T-helper 2 cell treated with Interferon-gamma antibody and Interleukin-4, amounts not matched to agents 5 μg/mL and 100 μg/mL, for 36 hours (primary cell): Measurements from ENCODE around the gene PDIK1L.
"Not testable (repeated sequence)": the region's sequence is repeated elsewhere in the genome, so short reads cannot be mapped to it uniquely, and the experiment has no call there.

Source experiments
- DNase-seq: peaks from one replicate; pipeline ENCODE4 v3.0.0; 2021; ENCODE audit warnings: low spot score
- H3K27ac Mint-ChIP-seq: one replicate; pipeline ENCODE4 v1.8.0; 2021; ENCODE audit warnings: mild to moderate bottlenecking, mixed read lengths
- H3K27me3 Mint-ChIP-seq: one replicate; pipeline ENCODE4 v1.8.0; 2021; ENCODE audit warnings: low read depth, mixed read lengths
- H3K36me3 Mint-ChIP-seq: one replicate; pipeline ENCODE4 v1.8.0; 2021; ENCODE audit warnings: low read depth, mixed read lengths
- H3K4me1 Mint-ChIP-seq: one replicate; pipeline ENCODE4 v1.8.0; 2021; ENCODE audit warnings: low read depth, mixed read lengths
- H3K4me3 Mint-ChIP-seq: one replicate; pipeline ENCODE4 v1.8.0; 2022; ENCODE audit warnings: mild to moderate bottlenecking, moderate library complexity, mixed read lengths
- H3K9me3 Mint-ChIP-seq: one replicate; pipeline ENCODE4 v1.8.0; 2021; ENCODE audit warnings: mixed read lengths

Gene PDIK1L

DNA sequence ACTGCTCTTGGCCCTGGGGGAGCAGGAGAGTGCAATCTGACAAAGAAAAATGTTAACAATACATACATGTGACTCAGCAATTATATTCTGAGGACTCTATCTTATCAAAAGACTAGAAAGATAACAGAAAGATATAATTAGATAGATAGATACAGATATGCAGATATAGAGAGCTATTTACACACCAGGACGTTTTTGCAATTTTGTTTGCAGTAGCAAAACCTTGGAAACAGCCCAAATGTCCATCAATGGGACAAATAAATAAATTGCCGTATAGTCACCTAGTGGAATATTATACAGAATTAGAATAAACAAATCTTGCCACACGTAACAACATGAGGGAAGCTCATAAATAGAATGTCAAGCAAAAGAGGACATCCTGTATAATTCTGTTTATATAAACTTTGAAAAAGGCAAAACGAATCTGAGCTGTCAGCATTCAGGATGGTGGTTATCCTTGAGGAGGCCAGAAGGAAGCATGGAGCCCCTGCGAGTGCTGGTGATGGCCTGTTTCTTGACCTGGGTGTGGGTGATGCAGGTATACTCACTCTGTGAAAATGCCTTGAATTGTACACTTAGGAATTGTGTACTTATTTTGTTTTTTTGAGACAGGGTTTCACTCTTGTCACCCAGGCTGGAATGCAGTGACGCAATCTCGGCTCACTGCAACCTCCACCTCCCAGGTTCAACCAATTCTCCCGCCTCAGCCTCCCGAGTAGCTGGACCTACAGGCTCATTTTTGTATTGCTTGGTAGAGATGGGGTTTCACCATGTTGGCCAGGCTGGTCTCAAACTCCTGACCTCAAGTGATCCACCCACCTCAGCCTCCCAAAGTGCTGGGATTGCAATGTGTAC is 31.4 kb upstream of the PDIK1L start:
- H3K4me1 Mint-ChIP-seq: peaks cover 13% of the 10 kb centered on the region
- no peak for DNase-seq
- peaks cover 45% of the 10 kb centered on the region for H3K27me3 Mint-ChIP-seq
- H3K9me3 Mint-ChIP-seq: no peaks in the 10 kb centered on the region
- no peak overlapping the region for H3K4me3 Mint-ChIP-seq
- H3K36me3 Mint-ChIP-seq: no peaks in the 10 kb centered on the region
- H3K27ac Mint-ChIP-seq: no peak overlapping the region

- H3K36me3 Mint-ChIP-seq: no peaks in the 10 kb centered on the region
- no peak for DNase-seq
- no peaks in the 10 kb centered on the region for H3K9me3 Mint-ChIP-seq
- H3K4me1 Mint-ChIP-seq: no peaks in the 10 kb centered on the region
- H3K27me3 Mint-ChIP-seq: peaks cover 41% of the 10 kb centered on the region
- no peak overlapping the region for H3K4me3 Mint-ChIP-seq
- no peak overlapping the region for H3K27ac Mint-ChIP-seq
Observed at GRCh38 chr1:26081267-26082019, 30.2 kb upstream of the PDIK1L start.

GRCh38 chr1:26082020-26082350 is 29.6 kb upstream of the PDIK1L start:
- no peak overlapping the region for H3K27ac Mint-ChIP-seq
- H3K9me3 Mint-ChIP-seq: no peaks in the 10 kb centered on the region
- H3K36me3 Mint-ChIP-seq: no peaks in the 10 kb centered on the region
- DNase-seq: no peak
- peaks cover 42% of the 10 kb centered on the region for H3K27me3 Mint-ChIP-seq
- H3K4me3 Mint-ChIP-seq: no peak overlapping the region
- no peaks in the 10 kb centered on the region for H3K4me1 Mint-ChIP-seq

DNA sequence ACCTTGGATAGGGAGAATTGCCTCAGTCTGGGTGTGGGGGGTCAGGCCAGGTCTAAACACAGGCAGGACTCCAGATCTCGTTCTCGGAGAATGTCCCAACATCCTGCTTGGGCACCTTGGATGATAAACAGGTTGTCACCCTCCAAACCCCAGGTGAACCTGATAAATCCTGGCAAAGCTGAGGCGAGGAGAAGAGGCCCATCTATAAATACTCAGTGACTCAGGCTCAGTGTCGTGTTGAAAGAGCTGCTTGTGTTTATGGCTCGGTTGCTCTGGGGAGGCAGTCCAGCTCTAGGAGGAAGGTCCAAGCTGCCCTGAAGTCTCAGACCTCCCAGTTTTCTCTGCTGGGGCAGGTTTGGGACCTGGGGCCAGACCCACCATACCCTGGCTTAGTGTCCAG is 28.4 kb upstream of the PDIK1L start:
- Mint-ChIP-seq H3K36me3 (no peaks in the 10 kb centered on the region), H3K4me3 (no peak overlapping the region), H3K9me3 (no peaks in the 10 kb centered on the region), H3K27ac (no peak overlapping the region), H3K27me3 (peaks cover 37% of the 10 kb centered on the region), H3K4me1 (no peaks in the 10 kb centered on the region)
- no peak for DNase-seq

DNA sequence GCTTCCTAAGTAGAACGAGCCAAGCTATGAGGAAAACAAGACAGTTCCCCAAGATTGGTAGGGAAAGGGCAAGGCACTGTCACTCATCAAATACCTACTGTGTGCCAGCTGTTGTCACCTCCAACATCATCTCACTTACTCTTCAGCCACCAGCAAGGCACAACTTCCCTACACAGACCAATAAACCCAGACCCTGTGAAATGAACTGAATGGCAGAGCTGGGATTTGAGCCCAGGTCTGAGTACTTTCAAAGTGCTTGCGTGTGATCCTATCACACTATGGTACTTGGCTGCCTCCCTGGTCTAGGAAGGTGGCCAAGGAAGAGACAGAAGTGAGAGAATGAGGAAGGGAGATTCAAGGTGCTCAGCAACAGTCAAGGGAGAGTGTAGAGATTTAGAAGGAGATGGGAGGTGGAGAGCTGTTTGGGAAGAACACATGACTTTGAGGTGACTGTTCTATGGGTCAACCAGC is 27.5 kb upstream of the PDIK1L start:
- Mint-ChIP-seq H3K27ac (no peak overlapping the region), H3K4me3 (no peak overlapping the region), H3K9me3 (no peaks in the 10 kb centered on the region), H3K27me3 (peaks cover 33% of the 10 kb centered on the region), H3K36me3 (no peaks in the 10 kb centered on the region), H3K4me1 (no peaks in the 10 kb centered on the region)
- no peak for DNase-seq

DNA sequence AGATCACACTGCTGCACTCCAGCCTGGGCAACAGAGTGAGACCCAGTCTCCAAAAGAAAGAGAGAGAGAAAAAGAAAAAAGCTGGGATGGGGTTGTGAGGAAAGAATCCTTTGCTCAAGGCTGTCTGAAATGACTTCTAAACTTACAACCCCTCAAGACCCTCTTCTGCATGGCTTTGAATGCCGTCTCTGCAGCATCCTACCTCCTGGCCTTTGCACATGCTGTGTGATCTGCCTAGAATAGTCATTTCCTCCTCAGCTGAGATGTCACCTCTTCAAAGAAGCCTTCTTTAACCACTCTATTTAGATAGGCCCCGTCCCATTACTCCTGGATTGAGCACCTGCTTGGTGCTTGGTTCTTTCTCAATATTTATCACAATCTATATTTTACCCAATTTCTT is 26.8 kb upstream of the PDIK1L start:
- peaks cover 33% of the 10 kb centered on the region for H3K27me3 Mint-ChIP-seq

DNA sequence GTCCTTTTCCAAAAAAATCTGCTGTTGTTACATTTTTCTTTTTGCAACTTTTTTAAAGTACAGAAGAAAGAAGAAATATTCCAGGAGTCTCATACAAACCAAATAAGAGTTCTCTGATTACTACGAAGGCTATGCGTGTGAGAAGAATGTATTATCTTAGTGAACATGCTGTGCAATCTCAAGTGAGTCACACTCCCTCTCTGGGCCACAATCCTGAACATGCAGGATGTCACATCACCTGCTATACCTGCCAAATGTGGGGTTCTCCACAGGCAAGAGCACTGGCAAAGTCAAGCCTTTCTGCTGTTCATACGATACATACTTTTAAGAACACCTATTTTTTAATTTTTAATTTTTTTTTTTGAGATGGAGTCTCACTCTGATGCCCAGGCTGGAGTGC is 22.5 kb upstream of the PDIK1L start:
- no peak overlapping the region for H3K4me3 Mint-ChIP-seq
- peaks cover 55% of the 10 kb centered on the region for H3K27me3 Mint-ChIP-seq
- no peak for DNase-seq
- no peak overlapping the region for H3K27ac Mint-ChIP-seq
- H3K4me1 Mint-ChIP-seq: no peaks in the 10 kb centered on the region
- no peaks in the 10 kb centered on the region for H3K36me3 Mint-ChIP-seq
- no peaks in the 10 kb centered on the region for H3K9me3 Mint-ChIP-seq

More for the DNA sequence above, 26.8 kb upstream of the PDIK1L start:
- no peaks in the 10 kb centered on the region for H3K9me3 Mint-ChIP-seq
- H3K4me3 Mint-ChIP-seq: no peak overlapping the region
- no peak overlapping the region for H3K27ac Mint-ChIP-seq
- no peaks in the 10 kb centered on the region for H3K36me3 Mint-ChIP-seq
- DNase-seq: no peak
- H3K4me1 Mint-ChIP-seq: no peaks in the 10 kb centered on the region

DNA sequence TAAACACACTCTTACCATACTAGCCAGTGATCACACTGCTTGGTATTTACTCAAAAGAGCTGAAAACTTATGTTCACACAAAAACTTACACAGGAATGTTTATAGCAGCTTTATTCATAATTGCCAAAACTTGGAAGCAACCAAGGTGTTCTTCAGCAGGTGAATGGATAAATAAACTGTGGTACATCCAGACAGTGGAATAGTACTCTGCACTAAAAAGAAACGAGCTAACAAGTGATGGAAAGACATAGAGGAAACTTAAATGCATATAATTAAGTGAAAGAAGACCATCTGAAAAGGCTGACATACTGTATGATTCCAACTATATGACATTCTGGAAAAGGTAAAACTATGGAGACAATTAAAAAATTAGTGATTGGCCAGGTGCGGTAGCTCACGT is 20.7 kb upstream of the PDIK1L start:
- no peaks in the 10 kb centered on the region for H3K36me3 Mint-ChIP-seq
- DNase-seq: no peak
- no peaks in the 10 kb centered on the region for H3K4me1 Mint-ChIP-seq
- no peaks in the 10 kb centered on the region for H3K9me3 Mint-ChIP-seq
- peaks cover 49% of the 10 kb centered on the region for H3K27me3 Mint-ChIP-seq
- H3K27ac Mint-ChIP-seq: no peak overlapping the region
- no peak overlapping the region for H3K4me3 Mint-ChIP-seq

- no peaks in the 10 kb centered on the region for H3K36me3 Mint-ChIP-seq
- no peak for DNase-seq
- peaks cover 6% of the 10 kb centered on the region for H3K4me1 Mint-ChIP-seq
- H3K9me3 Mint-ChIP-seq: no peaks in the 10 kb centered on the region
- no peak overlapping the region for H3K4me3 Mint-ChIP-seq
- H3K27ac Mint-ChIP-seq: no peak overlapping the region
- H3K27me3 Mint-ChIP-seq: peaks cover 46% of the 10 kb centered on the region
Observed at GRCh38 chr1:26092422-26092821, 19.2 kb upstream of the PDIK1L start.

- Mint-ChIP-seq H3K27me3 (peaks cover 44% of the 10 kb centered on the region), H3K4me1 (peaks cover 13% of the 10 kb centered on the region)
- not testable (repeated sequence) for H3K9me3 Mint-ChIP-seq, DNase-seq, H3K27ac Mint-ChIP-seq, H3K4me3 Mint-ChIP-seq, H3K36me3 Mint-ChIP-seq
Observed at GRCh38 chr1:26093569-26093968, 18.1 kb upstream of the PDIK1L start.

- Mint-ChIP-seq H3K9me3 (no peaks in the 10 kb centered on the region), H3K36me3 (no peaks in the 10 kb centered on the region), H3K4me3 (no peak overlapping the region), H3K27me3 (peaks cover 42% of the 10 kb centered on the region), H3K4me1 (peaks cover 13% of the 10 kb centered on the region), H3K27ac (no peak overlapping the region)
- no peak for DNase-seq
Observed at GRCh38 chr1:26094076-26094669, 17.5 kb upstream of the PDIK1L start.

DNA sequence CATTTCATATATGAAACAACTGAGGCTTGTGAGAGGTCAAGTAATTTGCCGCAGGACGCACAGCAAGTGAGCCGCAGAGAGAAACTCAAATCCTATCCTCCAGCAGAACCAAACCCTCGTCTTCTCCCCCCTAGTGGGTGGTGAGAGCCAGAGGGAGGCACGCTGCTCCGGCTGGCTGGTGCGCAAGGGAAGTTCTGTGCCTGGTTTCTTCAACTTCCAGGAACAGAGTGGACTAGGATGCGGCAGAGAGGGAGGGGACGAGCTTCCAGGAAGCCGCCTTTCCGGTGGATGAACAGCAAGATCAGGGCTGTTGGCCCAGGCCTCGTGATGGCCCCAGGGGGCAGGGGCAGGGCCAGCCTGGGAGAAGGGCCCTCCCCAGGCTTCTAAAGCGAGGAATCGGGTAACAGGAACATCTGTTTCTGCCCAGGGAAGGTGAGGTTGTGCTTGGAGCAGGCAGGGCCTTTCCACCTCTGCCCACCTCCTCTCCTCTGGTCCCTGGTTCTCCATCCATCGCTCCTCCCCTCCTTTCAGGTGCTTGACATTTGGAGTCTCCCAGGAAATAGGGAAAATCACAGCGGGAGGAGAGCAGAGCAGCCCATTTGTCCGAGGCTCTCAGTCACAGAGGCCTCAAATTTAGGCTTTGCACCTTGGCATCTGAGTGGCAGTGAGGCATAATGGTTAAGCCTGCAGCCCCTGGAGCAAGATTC is 16.8 kb upstream of the PDIK1L start:
- no peak overlapping the region for H3K27ac Mint-ChIP-seq
- H3K9me3 Mint-ChIP-seq: no peaks in the 10 kb centered on the region
- no peaks in the 10 kb centered on the region for H3K36me3 Mint-ChIP-seq
- DNase-seq: no peak
- peaks cover 39% of the 10 kb centered on the region for H3K27me3 Mint-ChIP-seq
- H3K4me1 Mint-ChIP-seq: peaks cover 13% of the 10 kb centered on the region
- H3K4me3 Mint-ChIP-seq: no peak overlapping the region

DNA sequence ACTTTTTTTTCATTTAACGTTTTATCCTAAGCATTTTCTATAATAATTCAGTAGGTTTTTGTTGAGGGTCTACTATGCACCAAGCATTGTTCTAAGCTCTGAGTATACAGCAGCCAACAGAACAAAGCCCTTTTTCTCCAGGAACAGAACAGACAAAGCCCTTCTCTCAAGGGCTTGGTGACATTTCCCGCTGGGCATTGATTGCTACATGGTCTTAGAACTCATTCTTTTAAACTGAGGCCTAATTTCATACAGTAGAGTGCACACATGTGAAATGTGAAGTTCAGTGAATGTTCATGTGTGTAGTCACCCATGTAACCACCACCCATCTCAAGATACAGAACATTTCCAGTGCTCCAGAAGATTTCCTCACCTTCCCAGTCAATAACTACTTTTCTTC is 15.2 kb upstream of the PDIK1L start:
- Mint-ChIP-seq H3K9me3 (no peaks in the 10 kb centered on the region), H3K4me1 (peaks cover 13% of the 10 kb centered on the region), H3K36me3 (no peaks in the 10 kb centered on the region), H3K4me3 (no peak overlapping the region), H3K27me3 (peaks cover 32% of the 10 kb centered on the region), H3K27ac (no peak overlapping the region)
- DNase-seq: no peak

DNA sequence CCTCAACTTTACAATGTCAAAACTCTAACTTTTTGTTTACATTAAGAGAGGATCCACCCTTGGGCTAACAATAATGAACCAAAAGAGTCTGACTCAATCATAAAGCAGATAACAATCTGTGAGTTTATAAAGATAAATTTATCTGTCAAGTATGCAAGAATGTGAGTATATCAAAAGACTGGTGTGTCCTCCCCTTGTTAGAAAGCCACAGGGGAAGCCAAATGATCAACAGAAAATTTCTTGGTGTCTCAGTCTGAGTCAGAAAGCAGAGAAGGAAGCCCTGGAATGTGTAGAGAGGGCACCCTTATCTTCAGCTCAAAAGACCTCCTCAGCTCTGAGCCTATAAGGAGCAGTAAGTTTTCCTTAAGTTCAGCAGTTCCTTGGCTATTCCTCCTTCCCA is 13.9 kb upstream of the PDIK1L start:
- peak; percentile 33 for DNase-seq
- H3K27me3 Mint-ChIP-seq: peaks cover 31% of the 10 kb centered on the region
- H3K9me3 Mint-ChIP-seq: no peaks in the 10 kb centered on the region

More for the DNA sequence above, 13.9 kb upstream of the PDIK1L start:
- H3K36me3 Mint-ChIP-seq: no peaks in the 10 kb centered on the region
- H3K4me3 Mint-ChIP-seq: peak overlapping the region; percentile 47
- H3K27ac Mint-ChIP-seq: peak overlapping the region; percentile 51
- H3K4me1 Mint-ChIP-seq: peaks cover 13% of the 10 kb centered on the region
